ENCODE data around the gene HTR2C.
"Not testable (repeated sequence)": the region's sequence is repeated elsewhere in the genome, so short reads cannot be mapped to it uniquely, and the experiment has no call there.

The HTR2C gene

DNA sequence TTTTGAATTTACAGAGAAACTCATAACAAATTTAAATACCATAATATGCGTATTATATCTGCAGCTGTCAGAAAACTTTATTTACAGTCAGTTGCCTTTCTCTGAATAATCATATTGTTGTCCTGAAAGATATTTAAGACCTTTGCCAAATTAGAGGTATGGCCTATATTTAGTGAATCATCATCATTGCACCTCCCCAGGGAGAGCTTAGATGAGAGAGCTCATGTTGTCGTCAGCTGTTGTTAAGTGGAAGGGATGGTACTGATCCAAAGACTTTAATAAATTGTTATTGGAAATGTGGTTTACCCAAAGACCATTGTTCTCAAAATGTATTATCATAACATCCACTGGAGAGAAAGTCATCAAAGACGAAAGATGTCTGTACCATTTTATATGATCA lies 128.6 kb downstream of the HTR2C start:
- no peak for DNase-seq (ENCODE audit: low read depth)

DNA sequence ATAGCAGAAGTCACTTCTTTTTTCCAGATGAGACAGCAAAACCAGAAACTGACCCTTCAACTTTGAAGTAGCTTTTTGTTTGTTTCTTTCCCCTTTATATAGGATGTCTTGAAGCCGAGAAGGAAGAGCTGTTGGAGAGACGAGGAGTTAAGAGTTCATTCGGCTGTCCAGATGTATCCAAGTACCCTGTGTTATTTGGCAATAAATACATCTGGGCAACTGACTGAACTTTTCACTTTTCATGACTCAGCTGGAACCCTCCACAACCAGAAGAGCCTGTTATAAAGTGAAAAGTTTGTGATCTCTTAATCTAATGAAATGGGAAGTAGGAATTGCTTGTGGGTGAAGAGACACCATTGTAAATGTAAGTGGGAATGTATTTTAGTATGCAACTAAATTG lies 131.2 kb downstream of the HTR2C start:
- no peak for DNase-seq (ENCODE audit: low read depth)

DNA sequence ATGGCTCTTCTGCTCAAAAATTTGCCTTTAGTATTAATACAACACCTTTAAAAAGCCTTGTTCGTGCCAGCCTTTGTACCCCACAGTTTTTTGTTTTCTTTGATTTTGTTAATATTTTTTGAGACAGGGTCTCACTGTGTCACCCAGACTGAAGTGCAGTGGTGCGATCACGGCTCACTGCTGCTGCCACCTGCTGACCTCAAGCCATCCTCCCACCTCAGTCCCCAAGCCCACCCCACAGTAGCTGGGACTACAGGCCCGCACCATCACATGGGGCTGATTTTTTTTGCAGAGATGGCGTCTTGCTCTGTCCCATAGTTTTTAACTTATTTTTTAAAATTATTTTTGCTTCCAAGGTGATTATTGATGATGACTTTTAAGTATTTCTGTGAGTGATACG lies 134.0 kb downstream of the HTR2C start:
- DNase-seq (ENCODE audit: low read depth) = no peak

DNA sequence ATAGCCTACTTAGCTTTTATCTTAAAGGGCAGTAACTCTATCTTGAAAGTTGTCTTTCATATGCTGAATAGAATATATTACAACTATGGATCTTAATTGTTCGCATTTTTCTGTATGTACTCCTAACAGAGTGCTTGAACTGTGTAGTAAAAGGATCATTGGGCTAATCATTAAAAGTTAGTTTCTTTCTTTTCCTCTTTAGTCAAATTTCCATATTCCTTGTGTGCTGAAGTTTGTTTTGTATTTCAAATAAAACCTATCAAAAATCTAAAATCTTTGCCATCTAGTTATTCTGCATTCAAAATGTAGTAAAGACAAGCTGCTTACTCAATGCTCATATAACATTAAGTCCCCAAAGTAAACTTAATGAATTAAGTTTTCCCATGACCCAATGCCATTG lies 182.7 kb downstream of the HTR2C start:
- DNase-seq (ENCODE audit: low read depth) = no peak

DNA sequence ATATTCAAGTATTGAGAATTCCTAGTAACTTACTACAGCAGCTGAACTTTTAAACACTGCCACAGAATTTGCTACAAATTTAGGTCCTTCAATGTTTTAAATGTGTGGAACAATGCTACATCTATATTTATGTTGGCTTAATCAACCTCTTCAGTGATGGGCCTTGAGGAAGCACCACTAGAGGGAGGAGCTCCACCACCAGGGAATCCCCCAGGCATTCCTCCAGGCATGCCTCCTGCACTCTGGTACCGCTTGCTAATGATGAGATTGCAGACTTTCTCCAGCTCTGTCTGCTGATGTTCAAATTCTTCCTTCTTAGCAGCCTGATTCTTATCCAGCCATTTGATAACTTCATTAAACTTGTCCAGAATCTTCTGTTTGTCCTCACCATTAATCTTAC lies 190.8 kb downstream of the HTR2C start:
- no peak for DNase-seq (ENCODE audit: low read depth)

DNA sequence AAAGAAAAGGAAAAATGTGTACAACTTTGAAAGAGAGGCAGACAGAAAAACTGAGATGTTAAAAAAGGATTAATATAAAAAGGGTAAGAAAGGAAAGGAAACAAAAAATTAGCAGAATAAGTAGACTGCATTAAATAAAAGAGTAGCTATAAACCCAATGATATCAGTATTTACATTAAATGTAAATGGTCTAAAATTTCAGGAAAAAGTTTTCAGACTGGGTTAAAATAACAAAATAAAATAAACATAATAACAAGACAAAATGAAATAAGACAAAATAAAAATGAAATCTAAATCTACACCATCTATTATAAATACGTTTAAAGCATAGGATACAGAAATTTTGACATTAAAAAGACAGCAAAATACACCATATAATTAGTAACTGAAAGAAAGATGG lies 199.0 kb downstream of the HTR2C start:
- no peak for DNase-seq (ENCODE audit: low read depth)

DNA sequence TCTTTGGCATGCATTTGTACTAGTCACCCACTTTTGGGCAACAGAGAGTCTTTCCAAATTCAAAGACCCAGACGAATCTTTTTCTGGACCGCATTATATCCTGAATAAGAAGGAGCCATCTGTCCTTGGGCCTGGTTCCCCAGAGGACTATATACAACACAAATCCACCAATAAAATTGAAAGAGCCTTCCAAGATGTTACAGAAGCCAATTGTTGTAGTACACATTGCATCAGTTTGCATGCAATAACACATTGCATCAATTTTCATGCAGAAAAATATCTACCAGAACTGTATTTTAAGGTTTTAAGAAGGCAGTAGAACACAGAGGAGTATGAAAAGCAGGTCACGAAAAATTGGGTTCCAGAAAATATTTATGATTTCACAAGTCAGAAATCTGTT lies 203.2 kb downstream of the HTR2C start:
- no peak for DNase-seq (ENCODE audit: low read depth)

DNA sequence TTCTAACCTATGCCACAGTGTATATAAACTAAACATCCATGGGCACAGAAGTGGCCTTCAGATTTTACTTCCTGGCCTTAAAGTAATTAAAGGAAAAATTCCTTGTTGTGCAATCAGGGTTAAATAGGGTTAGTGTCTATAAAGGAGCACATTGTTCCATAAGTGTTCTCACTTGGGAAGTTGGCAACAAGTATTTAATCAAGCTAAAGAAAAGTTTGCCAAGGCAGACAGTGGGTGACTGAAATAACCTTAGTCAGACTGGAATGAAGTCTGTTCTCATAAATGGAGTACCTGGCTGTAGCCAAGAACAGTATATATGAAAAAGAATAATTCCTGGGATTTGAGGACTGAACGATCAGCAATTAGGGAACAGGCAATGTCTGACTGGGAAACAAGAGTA lies 213.6 kb downstream of the HTR2C start:
- DNase-seq (ENCODE audit: low read depth) = no peak

DNA sequence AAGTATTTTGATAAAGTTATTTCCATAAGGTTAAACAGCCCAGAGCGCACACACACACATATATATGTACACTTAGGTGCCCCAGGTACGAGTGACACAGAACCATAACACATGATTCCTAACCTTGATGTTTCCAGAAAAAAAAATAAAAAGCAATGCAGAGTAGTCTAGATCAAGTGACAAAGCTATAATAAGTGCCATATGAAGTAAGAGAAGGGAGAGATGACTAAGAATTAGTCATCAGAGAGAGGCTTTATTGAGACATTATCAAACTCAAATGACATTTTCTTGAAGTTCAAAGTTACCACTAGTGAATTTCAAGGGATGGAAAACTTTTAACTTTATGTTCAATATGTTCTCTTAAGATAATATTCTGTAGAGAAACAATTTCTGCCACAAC lies 215.0 kb downstream of the HTR2C start:
- DNase-seq (ENCODE audit: low read depth) = no peak

DNA sequence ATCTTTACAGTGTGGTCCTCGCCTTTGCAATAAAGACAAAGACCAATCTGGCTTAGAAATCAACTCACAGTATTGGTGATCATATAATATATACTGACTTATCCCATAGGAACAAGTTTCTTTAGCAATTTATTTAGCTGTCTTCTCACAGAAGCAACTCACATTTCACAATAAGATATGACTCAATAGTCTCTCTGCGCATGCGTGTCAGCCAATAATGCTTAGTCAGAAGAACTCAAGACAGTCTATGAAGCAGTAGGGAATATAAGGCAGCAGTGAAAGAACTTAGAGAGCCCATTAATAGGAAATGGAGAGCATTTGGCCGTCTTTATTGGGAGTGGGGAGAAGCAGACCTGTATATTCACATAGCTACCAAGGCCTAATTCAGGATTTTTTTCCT lies 216.8 kb downstream of the HTR2C start:
- no peak for DNase-seq (ENCODE audit: low read depth)

DNA sequence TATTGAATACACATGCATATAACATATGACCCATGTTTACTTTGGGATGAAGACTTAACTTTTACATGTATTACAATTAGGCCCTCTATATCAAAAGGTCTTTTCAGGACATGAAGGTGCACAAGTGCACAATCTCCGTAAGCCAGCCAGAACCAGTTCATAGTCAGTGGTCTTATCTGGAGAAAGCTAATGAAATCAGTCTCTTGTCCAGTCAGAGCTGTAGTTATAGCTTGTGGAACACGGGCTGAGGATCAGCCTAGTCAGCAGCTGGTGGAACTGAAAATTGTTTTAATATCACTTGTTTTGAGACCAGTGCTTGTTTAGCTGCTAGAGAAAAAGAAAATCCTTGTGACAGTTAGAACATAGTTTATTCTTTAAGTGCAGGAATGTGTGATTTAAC lies 235.6 kb downstream of the HTR2C start:
- DNase-seq (ENCODE audit: low read depth) = no peak

DNA sequence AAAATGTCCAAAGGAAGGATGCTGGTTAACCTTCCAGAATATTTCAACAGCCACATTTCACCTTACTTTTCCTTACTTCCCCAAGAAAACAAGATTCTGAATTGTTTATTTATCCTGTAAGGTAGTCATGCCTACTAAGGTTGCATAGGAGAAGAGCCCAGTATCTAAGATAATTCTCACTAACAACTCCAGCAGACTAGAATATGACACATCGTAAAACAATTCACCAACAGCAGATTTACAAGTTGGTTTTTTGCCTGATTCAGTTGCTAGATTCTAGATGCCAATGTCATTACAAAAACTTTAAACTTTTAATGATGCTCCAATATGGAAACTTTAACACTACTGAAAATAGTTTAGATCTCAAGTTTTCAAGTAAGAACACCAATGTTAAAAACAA lies 257.2 kb downstream of the HTR2C start:
- DNase-seq (ENCODE audit: low read depth) = no peak

DNA sequence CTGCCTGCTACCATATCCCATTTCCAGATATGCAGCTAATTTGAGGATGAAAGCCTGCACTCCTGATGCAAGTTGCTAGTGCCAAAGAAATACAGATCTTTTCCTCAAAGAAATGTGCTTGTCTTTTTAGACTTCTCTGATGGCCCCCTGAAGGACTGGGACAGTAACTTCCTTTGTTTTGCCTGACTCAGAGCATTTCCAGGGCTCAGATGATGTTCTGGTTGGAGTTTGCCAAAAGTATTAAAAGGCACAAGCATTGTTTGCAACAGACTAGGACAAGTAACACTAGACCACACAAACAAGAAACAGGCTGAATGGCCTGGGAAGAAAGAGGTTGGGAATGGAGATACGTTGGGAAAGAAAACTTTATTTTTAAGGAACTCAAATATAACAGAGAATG lies 258.3 kb downstream of the HTR2C start:
- DNase-seq (ENCODE audit: low read depth) = no peak

DNA sequence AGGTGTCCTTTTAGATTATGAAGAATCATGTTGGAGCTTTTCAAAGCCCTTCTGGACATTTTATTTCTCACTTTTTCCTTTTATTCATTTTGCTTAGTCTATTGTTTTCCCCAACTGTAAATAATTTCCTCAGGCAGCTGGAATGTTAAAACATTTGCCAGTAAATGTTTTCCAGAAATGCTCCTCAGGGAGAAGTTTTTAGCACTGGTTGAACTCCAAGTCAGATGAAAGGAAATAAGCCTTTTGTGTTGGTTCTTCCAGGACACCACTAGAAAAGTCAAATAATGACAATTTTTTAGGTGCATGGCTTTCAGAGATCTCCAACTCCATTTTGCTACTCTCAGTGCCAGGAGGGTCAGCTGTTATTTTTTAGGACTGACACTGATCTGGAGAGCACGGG lies 305.6 kb downstream of the HTR2C start:
- DNase-seq (ENCODE audit: low read depth) = no peak

DNA sequence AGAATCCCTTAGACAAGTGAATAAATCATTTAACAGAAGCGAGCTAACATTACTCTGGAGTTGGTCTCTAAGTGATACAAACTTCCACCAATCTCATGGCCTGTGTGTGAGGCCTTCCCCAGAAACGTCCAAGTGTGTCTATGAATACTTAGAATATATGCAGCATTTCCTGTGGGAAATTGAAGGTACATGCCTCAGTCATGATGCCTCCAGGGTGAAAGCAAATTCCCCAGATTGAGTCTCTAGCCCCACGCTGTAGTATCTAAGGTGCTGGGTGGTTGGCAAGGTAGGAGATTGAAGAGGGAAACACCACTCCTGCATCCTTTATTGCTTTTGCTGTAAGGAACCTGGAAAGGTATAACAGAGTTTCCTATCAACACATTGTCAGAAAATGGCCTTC lies 319.7 kb downstream of the HTR2C start:
- no peak for DNase-seq (ENCODE audit: low read depth)

DNA sequence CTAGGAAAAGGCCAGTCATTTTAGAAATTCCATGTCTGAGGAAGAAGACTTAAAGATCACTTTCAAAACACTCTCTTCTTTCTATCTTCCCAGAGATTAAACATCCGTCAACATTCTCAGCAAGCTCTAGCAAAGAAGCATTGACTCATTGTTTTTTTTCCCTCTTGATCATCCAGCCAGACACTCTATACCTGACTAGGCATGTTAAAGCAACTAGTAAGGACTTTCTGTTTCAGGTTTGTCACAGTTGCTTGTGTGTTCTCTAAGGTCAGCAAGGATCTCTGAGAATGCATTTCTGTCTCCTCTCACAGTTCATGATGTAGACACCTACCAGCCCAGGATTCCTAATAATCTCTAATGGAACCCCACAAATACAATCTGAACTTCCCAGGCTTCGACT lies 321.4 kb downstream of the HTR2C start:
- DNase-seq (ENCODE audit: low read depth) = no peak

DNA sequence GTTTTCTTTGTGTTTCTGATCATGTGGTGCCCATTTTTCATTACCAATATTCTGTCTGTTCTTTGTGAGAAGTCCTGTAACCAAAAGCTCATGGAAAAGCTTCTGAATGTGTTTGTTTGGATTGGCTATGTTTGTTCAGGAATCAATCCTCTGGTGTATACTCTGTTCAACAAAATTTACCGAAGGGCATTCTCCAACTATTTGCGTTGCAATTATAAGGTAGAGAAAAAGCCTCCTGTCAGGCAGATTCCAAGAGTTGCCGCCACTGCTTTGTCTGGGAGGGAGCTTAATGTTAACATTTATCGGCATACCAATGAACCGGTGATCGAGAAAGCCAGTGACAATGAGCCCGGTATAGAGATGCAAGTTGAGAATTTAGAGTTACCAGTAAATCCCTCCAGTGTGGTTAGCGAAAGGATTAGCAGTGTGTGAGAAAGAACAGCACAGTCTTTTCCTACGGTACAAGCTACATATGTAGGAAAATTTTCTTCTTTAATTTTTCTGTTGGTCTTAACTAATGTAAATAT lies 323.2 kb downstream of the HTR2C start:
- no peak for DNase-seq (ENCODE audit: low read depth)

DNA sequence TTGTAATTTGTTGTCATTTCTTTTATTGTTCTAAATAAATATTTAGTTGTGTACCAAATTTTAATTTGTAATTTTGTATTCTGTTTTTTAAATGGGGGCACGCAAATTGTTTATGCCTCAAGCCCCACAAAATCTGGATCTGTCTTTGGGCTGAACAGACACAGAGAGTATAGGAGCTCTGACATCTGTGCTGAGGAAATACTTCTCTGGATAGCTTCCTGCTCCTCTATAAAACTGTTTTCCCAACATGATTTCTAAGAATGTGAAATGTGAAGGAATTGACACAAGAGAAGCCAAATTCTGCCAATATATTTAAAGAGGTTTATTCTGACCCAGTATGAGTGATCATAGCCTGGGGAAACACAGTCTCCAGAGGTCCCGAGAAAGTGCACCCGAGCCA lies 340.5 kb downstream of the HTR2C start:
- DNase-seq (ENCODE audit: low read depth) = no peak

DNA sequence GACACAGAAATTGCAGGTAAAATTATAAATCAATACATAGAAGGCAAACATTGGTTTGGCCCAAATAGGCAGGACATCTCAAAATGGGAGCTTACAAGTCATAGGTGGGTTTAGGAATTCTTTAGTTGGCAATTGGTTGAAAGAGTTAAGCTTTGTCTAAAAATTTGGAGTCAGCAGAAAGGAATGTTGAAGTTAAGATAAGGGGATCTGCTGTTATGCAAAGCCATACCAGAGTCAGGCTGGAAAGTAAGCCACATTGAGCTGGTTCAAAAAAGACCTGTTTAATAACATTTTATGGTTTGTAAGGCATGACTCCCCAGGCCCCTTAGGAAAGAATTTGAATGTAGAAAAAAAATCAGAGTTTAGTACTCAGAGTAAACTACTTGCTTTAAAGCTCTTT lies 341.0 kb downstream of the HTR2C start:
- DNase-seq (ENCODE audit: low read depth) = no peak

DNA sequence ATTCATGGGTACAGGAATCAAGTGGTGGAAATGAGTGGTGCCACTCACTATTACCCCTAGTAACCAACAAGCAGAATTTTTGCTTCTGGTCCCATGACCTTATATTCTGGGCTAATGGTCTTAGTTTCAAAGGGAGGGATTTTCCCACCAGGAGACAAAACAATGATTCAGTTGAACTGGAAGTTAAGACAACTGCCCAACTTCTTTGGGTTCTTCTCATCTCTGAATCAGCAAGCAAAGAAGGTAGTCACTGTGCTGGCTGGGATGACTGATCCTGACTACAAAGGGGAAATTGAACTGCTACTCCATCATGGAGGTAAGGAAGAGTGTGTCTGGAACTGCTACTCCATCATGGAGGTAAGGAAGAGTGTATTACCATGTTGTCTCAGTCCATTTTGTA lies 346.3 kb downstream of the HTR2C start:
- DNase-seq (ENCODE audit: low read depth) = no peak

DNA sequence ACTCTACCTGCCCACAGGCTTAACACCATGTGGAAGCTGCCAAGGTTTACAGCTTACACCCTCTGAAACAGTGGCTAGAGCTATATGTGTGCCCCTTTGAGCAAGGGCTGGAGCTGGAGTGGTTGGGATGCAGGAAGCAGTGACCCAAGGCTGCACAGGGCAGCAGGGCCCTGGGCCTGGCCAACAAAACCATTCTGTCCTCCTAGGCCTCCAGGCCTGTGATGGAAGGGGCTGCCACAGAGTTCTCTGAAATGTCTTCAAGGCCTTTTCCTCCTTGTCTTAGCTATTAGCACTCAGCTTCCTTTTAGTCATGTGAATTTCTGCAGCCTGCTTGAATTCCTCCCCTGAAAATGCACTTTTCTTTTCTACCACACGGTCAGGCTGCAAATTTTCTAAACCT lies 348.7 kb downstream of the HTR2C start:
- no peak for DNase-seq (ENCODE audit: low read depth)

DNA sequence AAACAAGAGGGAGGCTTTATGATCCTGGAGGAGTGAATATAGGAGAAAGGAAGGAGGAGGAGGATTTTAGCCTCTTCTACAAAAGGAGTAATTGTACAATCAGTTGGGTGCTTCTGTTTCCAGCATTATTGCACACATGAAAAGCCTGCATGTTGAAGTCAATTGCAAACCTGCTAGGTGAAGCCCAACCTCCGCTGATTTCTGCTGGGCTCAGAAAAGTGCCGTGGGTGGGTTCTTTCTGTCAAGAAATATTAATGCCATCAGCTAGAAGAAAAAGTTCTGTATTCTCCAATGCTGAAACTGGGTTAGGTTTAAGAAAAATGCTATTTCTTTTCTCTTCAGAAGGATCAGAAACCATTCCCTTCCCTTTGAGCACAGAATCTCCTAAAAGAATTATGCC lies 349.4 kb downstream of the HTR2C start:
- not testable (repeated sequence) for DNase-seq (ENCODE audit: low read depth)

DNA sequence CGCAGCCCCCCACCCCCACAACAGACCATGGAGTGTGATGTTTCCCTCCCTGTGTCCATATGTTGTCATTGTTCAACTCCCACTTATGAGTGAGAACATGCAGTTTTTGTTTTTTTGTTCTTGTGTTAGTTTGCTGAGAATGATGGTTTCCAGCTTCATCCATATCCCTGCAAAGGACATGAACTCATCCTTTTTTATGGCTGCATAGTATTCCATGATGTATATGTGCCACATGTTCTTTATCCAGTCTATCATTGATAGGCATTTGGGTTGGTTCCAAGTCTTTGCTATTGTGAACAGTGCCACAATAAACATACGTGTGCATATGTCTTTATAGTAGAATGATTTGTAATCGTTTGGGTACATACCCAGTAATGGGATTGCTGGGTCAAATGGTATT lies 353.2 kb downstream of the HTR2C start:
- DNase-seq (ENCODE audit: low read depth) = not testable (repeated sequence)

DNA sequence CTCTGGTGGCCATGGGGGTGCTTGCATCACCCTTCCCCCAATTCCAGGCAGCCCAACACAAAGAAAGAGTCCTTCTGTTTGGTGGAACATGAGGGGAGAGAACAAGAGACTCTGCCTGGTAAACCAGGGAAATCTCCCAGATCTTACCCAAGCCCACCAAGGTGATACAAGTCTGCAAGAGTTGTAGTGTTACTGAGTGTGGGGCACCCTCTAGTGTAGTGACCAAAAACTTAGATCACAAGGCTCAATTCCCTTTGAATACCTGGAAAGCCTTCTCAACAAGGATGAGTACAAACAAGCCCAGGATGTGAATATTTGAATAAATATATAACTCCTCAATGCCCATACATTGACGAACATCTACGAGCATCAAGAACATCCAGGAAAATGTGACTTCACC lies 368.8 kb downstream of the HTR2C start:
- no peak for DNase-seq (ENCODE audit: low read depth)

All from stimulated activated CD8-positive, alpha-beta memory T cell treated with anti-CD3 and anti-CD28 coated beads, Interleukin-15, amount 100 ng/mL, for 24 hours (primary cell).